Renal cortical epithelial cell (primary cell): ENCODE data around the gene PTPN22. TPM values are rescaled to one million over a fixed set of nuclear protein-coding genes. Genes with fewer than 3 reads are reported as not detected.

Source experiments
- total RNA-seq: library from RNA; depleted of rRNA; stranded (reverse); fragments of >200 nt; gene quantifications from 2 replicates; pipeline ENCODE4 v1.2.3, GENCODE V29; 2014

PTPN22 gene
- total RNA-seq, 1 donor from 2014 or later: 4.6 TPM

Other genes starting within 250 kb of the PTPN22 start
- 51.4 and 72.0 TPM in 2 replicates for gene PHTF1, start 112.2 kb downstream of the PTPN22 start, total RNA-seq
- 8.0 and 33.0 TPM in 2 replicates for gene RSBN1, start 59.2 kb downstream of the PTPN22 start, total RNA-seq
- 7.5 and 8.5 TPM in 2 replicates for gene BCL2L15, start 15.9 kb upstream of the PTPN22 start, total RNA-seq
- gene AP4B1, start 33.1 kb upstream of the PTPN22 start, total RNA-seq: 19.8 and 23.0 TPM in 2 replicates
- 2.7 and 4.9 TPM in 2 replicates for gene DCLRE1B, start 33.6 kb upstream of the PTPN22 start, total RNA-seq
- gene HIPK1, start 57.6 kb upstream of the PTPN22 start, total RNA-seq: 20.8 and 51.0 TPM in 2 replicates
- 0.52 and 5.1 TPM in 2 replicates for gene OLFML3, start 107.8 kb upstream of the PTPN22 start, total RNA-seq